ENCODE results near the gene SPRR3. TPM values are rescaled to one million over a fixed set of nuclear protein-coding genes. Genes with fewer than 3 reads are reported as not detected.

The SPRR3 gene, protein sequence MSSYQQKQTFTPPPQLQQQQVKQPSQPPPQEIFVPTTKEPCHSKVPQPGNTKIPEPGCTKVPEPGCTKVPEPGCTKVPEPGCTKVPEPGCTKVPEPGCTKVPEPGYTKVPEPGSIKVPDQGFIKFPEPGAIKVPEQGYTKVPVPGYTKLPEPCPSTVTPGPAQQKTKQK
- total RNA-seq (under 1 TPM in 1 of 7 donors, not detected in 6; 0.85 TPM), polyA plus RNA-seq (not detected)
- long read RNA-seq, donor 1 = 0 reads
- long read RNA-seq, donor 2 = 0 reads
- long read RNA-seq, donor 3 = 0 reads

GRCh38 chr1:153001382-153001781, at the start of gene SPRR3:
SPRR3 (plus strand) TSS chr1:153001749; CDS start chr1:153003021, 1,272 bp downstream.
- H3K27me3 ChIP-seq = no peaks in the 10 kb centered on the region
- intact Hi-C loops (cut with DNase I) = no loop called here
- H3K27ac ChIP-seq = no peak within 1 kb of the TSS
- H3K4me1 ChIP-seq (ENCODE audit: insufficient read depth) = peaks cover 2% of the 10 kb centered on the region
- WGBS, 3 donors = 87 to 89% (median 88%) methylated on average over 2 of the region's 2 CpGs
- TF ChIP-seq, protein P1, sequence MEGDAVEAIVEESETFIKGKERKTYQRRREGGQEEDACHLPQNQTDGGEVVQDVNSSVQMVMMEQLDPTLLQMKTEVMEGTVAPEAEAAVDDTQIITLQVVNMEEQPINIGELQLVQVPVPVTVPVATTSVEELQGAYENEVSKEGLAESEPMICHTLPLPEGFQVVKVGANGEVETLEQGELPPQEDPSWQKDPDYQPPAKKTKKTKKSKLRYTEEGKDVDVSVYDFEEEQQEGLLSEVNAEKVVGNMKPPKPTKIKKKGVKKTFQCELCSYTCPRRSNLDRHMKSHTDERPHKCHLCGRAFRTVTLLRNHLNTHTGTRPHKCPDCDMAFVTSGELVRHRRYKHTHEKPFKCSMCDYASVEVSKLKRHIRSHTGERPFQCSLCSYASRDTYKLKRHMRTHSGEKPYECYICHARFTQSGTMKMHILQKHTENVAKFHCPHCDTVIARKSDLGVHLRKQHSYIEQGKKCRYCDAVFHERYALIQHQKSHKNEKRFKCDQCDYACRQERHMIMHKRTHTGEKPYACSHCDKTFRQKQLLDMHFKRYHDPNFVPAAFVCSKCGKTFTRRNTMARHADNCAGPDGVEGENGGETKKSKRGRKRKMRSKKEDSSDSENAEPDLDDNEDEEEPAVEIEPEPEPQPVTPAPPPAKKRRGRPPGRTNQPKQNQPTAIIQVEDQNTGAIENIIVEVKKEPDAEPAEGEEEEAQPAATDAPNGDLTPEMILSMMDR (IDR thresholded peaks at IDR 0.05) = no peak
- no peak for TF ChIP-seq EP300 (IDR thresholded peaks at IDR 0.05)
- TF ChIP-seq POLR2A (IDR thresholded peaks at IDR 0.05) = no peak
- no peak for DNase-seq
- no peaks in the 10 kb centered on the region for H3K36me3 ChIP-seq
- no peaks in the 10 kb centered on the region for H3K9me3 ChIP-seq
- H3K4me3 ChIP-seq = no peak within 1 kb of the TSS

- WGBS, 3 donors = 81 to 83% (median 83%) methylated on average over 7 of the region's 7 CpGs
- intact Hi-C loops (cut with DNase I) = no loop called here
- Histone ChIP-seq H3K9me3 (no peaks in the 10 kb centered on the region), H3K36me3 (no peaks in the 10 kb centered on the region), H3K4me1 (ENCODE audit: insufficient read depth) (no peaks in the 10 kb centered on the region), H3K27me3 (no peaks in the 10 kb centered on the region), H3K4me3 (no peak overlapping the region), H3K27ac (no peak overlapping the region)
- TF ChIP-seq EP300 (IDR thresholded peaks at IDR 0.05) (no peak), POLR2A (IDR thresholded peaks at IDR 0.05) (no peak)
- TF ChIP-seq, protein P1 (IDR thresholded peaks at IDR 0.05) = no peak
- no peak for DNase-seq
Observed at GRCh38 chr1:152953761-152954160, 47.8 kb upstream of the SPRR3 start.

DNA sequence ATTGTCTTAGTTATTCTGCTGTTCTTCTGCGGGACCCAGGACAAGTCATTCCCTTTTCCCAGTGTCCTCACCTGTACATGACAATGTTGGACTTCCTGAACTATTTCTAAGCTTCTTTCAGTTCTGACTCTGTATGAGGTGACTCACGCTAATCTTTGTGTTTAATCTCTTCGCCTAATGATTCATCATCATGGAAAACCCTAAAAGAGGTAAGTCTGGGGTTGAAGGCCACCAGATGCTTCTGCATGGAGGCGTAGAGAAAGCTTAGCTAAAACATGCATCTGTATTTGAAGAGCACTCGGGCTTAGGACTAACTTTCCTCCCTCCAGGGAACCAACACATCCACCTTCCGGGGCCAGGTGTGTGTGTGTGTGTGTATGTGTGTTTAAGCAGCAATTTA, 47.1 kb upstream of the SPRR3 start:
- no peaks in the 10 kb centered on the region for H3K36me3 ChIP-seq
- no peaks in the 10 kb centered on the region for H3K9me3 ChIP-seq
- H3K4me1 ChIP-seq (ENCODE audit: insufficient read depth) = no peaks in the 10 kb centered on the region
- intact Hi-C loops (cut with DNase I) = no loop called here
- TF ChIP-seq EP300 (IDR thresholded peaks at IDR 0.05) = no peak
- no peak for TF ChIP-seq POLR2A (IDR thresholded peaks at IDR 0.05)
- 90 to 92% (median 91%) methylated on average over 6 of the region's 6 CpGs for WGBS, 3 donors
- no peak for DNase-seq
- no peak overlapping the region for H3K4me3 ChIP-seq
- no peak overlapping the region for H3K27ac ChIP-seq
- H3K27me3 ChIP-seq = no peaks in the 10 kb centered on the region

DNA sequence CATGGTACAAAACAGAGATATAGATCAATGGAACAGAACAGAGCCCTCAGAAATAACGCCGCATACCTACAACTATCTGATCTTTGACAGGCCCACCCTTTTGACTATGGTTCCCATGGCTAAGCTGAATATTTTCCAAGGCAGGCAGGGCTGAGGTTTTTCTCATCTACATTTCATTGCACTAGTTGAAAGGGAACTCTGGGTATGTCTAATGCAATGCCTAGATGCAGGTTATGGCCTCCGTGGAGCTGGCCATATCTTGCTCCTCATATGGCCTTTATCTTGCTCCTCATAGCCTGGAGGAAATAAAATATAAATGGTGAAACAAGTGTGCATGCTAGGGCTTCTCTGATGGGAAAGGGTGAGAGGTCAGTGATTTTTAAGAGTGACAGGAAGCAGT, 44.0 kb upstream of the SPRR3 start:
- no peaks in the 10 kb centered on the region for H3K9me3 ChIP-seq
- intact Hi-C loops (cut with DNase I) = no loop called here
- 89 to 93% (median 90%) methylated on average over 3 of the region's 3 CpGs for WGBS, 3 donors
- no peaks in the 10 kb centered on the region for H3K27me3 ChIP-seq
- no peaks in the 10 kb centered on the region for H3K4me1 ChIP-seq (ENCODE audit: insufficient read depth)
- no peaks in the 10 kb centered on the region for H3K36me3 ChIP-seq
- DNase-seq = no peak
- H3K27ac ChIP-seq = no peak overlapping the region
- H3K4me3 ChIP-seq = no peak overlapping the region
- TF ChIP-seq POLR2A (IDR thresholded peaks at IDR 0.05) (no peak), EP300 (IDR thresholded peaks at IDR 0.05) (no peak)
- TF ChIP-seq, protein P1 (IDR thresholded peaks at IDR 0.05) = no peak

GRCh38 chr1:152959273-152959672, 42.3 kb upstream of the SPRR3 start:
- no peak overlapping the region for H3K4me3 ChIP-seq
- 77 to 93% (median 89%) methylated on average over 3 of the region's 3 CpGs for whole genome bisulfite sequencing, 3 donors
- intact Hi-C loops (cut with DNase I) = no loop called here

More at GRCh38 chr1:152959273-152959672, 42.3 kb upstream of the SPRR3 start:
- H3K27ac ChIP-seq = no peak overlapping the region
- H3K4me1 ChIP-seq (ENCODE audit: insufficient read depth) = no peaks in the 10 kb centered on the region
- TF ChIP-seq POLR2A (IDR thresholded peaks at IDR 0.05) (no peak), EP300 (IDR thresholded peaks at IDR 0.05) (no peak)
- TF ChIP-seq, protein P1 (IDR thresholded peaks at IDR 0.05) = no peak
- no peaks in the 10 kb centered on the region for H3K36me3 ChIP-seq
- H3K27me3 ChIP-seq = no peaks in the 10 kb centered on the region
- DNase-seq = no peak
- H3K9me3 ChIP-seq = no peaks in the 10 kb centered on the region
